Sigmoid colon (tissue), 7 donors: Measurements from ENCODE around the gene NUMA1. TPM values are rescaled to one million over a fixed set of nuclear protein-coding genes. Genes with fewer than 3 reads are reported as not detected.

Experiments
- DNase-seq: peaks from one replicate; pipeline ENCODE4 v3.0.0-alpha.2; 2019
- H3K27ac ChIP-seq, 4 donors: fragments of 200-600 bp; sonication (generic); one replicate each; pipeline ENCODE4 v1.5.1; 2016 to 2019; ENCODE audit warnings: mild to moderate bottlenecking in 1 of 4
- H3K27me3 ChIP-seq, 3 donors: fragments of 200-600 bp; sonication (generic); one replicate each; pipeline ENCODE4 v1.5.1; 2019; ENCODE audit warnings: mild to moderate bottlenecking in 1 of 3
- H3K36me3 ChIP-seq, 4 donors: fragments of 200-600 bp; sonication (generic); one replicate each; pipeline ENCODE4 v1.5.1; 2016 to 2019
- H3K4me1 ChIP-seq, 4 donors: fragments of 200-600 bp; sonication (generic); one replicate each; pipeline ENCODE4 v1.5.1; 2017 to 2019
- H3K4me3 ChIP-seq, 4 donors: fragments of 200-600 bp; sonication (generic); one replicate each; pipeline ENCODE4 v1.5.1; 2017 to 2019; ENCODE audit warnings: mild to moderate bottlenecking in 2 of 4, moderate library complexity in 1 of 4
- H3K9me3 ChIP-seq, 4 donors: fragments of 200-600 bp in 3 of 4; sonication (generic) in 3 of 4; one replicate each; pipeline versions ENCODE4 v1.5.1 to v1.6.1; 2013 to 2019
- CTCF ChIP-seq, 4 experiments: fragments of 450-650 bp in 3 of 4; fragments of 200-600 bp in 1 of 4; IDR thresholded peaks; one replicate each; pipeline ENCODE4 v1.5.1; 2016 to 2019; ENCODE audit warnings: antibody characterized with exemption in 4 of 4, mild to moderate bottlenecking in 3 of 4, moderate library complexity in 2 of 4
- EP300 ChIP-seq, 4 donors: sonication (generic); formaldehyde crosslinking; IDR thresholded peaks; one replicate each; pipeline ENCODE4 v1.6.1; 2017; ENCODE audit warnings: antibody characterized with exemption in 4 of 4
- POLR2A ChIP-seq, 2 donors: fragments of 450-650 bp; IDR thresholded peaks; one replicate each; pipeline ENCODE4 v1.6.1; 2016; ENCODE audit warnings: antibody characterized with exemption in 2 of 2, mild to moderate bottlenecking in 2 of 2, moderate library complexity in 2 of 2
- POLR2AphosphoS5 ChIP-seq, 4 donors: sonication (generic); formaldehyde crosslinking; IDR thresholded peaks; one replicate each; pipeline ENCODE4 v1.6.1; 2017; ENCODE audit warnings: antibody characterized with exemption in 4 of 4
- WGBS, 2 donors: extraction: QIAGEN DNeasy Blood & Tissue Kit; methylation state at CpG; one replicate each; pipeline ENCODE4 v1.1.7; 2013; 5-methylcytosine and 5-hydroxymethylcytosine counted together
- intact Hi-C: fragments of 100-400 bp; cut with DNase I; formaldehyde crosslinking; loops from one replicate; pipeline ENCODE4 v1.15.1; 2023
- polyA plus RNA-seq, 3 donors: library from polyadenylated mRNA; stranded (reverse); fragments of 200-250 nt; gene quantifications; one replicate each; pipeline ENCODE4 v1.2.3, GENCODE V29; 2013
- total RNA-seq, 4 donors: library from RNA; depleted of rRNA; stranded (reverse); fragments of >200 nt; gene quantifications; one replicate each; pipeline ENCODE4 v1.1.0, GENCODE V29; 2016
- donor health status: healthy with polysubstance abuse.
- donor health status: Bipolar disorder and iron deficiency.
- donor health status: healthy.

The NUMA1 gene
- total and polyA plus RNA-seq, 7 donors: 99.1 to 343 (median 249) TPM

GRCh38 chr11:72001834-72002591, 78.3 kb downstream of the NUMA1 start:
- intact Hi-C loops: no loop called here
- H3K4me1 ChIP-seq: peaks cover 0 to 46% (median 30%) of the 10 kb centered on the region in 4 donors
- no peaks in the 10 kb centered on the region for H3K9me3 ChIP-seq
- DNase-seq: no peak
- H3K27ac ChIP-seq: peak overlapping the region in 2 of 4 donors; percentile 78 to 80
- 65 to 73% methylated on average over 10 of the region's 10 CpGs for WGBS, 2 donors
- no peak overlapping the region for H3K4me3 ChIP-seq
- TF ChIP-seq EP300 (IDR thresholded peaks at IDR 0.05): no peak
- TF ChIP-seq POLR2A (IDR thresholded peaks at IDR 0.05): no peak
- peak in 2 of 4 donors; percentile 46 to 52 for TF ChIP-seq POLR2AphosphoS5 (IDR thresholded peaks at IDR 0.05)
- H3K36me3 ChIP-seq: peaks cover 44 to 53% (median 50%) of the 10 kb centered on the region in 4 donors
- no peaks in the 10 kb centered on the region for H3K27me3 ChIP-seq

GRCh38 chr11:72001285-72001684, 79.1 kb downstream of the NUMA1 start:
- Histone ChIP-seq H3K9me3 (no peaks in the 10 kb centered on the region), H3K27me3 (no peaks in the 10 kb centered on the region), H3K36me3 (peaks cover 37 to 46% (median 43%) of the 10 kb centered on the region in 4 donors), H3K4me3 (no peak overlapping the region), H3K4me1 (peaks cover 0 to 46% (median 30%) of the 10 kb centered on the region in 4 donors), H3K27ac (peak overlapping the region in 3 of 4 donors; percentile 59 to 80 (median 78))
- peak; percentile 64 for DNase-seq
- TF ChIP-seq POLR2AphosphoS5 (IDR thresholded peaks at IDR 0.05) (peak in 1 of 4 donors; percentile 5), EP300 (IDR thresholded peaks at IDR 0.05) (no peak)
- 82 to 89% methylated on average over 11 of the region's 11 CpGs for WGBS, 2 donors
- intact Hi-C loops: no loop called here

GRCh38 chr11:72000202-72000867, 80.0 kb downstream of the NUMA1 start:
- DNase-seq: peak; percentile 71
- H3K27ac ChIP-seq: peak overlapping the region; percentile 59 to 80 (median 75)
- H3K4me1 ChIP-seq: peaks cover 0 to 41% (median 30%) of the 10 kb centered on the region in 4 donors
- H3K36me3 ChIP-seq: peaks cover 28 to 36% (median 33%) of the 10 kb centered on the region in 4 donors
- H3K9me3 ChIP-seq: no peaks in the 10 kb centered on the region
- intact Hi-C loops: no loop called here
- TF ChIP-seq POLR2A (IDR thresholded peaks at IDR 0.05) (no peak), CTCF (IDR thresholded peaks at IDR 0.05) (no peak), POLR2AphosphoS5 (IDR thresholded peaks at IDR 0.05) (no peak)
- H3K27me3 ChIP-seq: no peaks in the 10 kb centered on the region
- H3K4me3 ChIP-seq: peak overlapping the region in 2 of 4 donors; percentile 30 to 32
- 91 to 93% methylated on average over 10 of the region's 10 CpGs for WGBS, 2 donors

GRCh38 chr11:71999798-72000197, 80.5 kb downstream of the NUMA1 start:
- TF ChIP-seq EP300 (IDR thresholded peaks at IDR 0.05) (no peak), POLR2A (IDR thresholded peaks at IDR 0.05) (no peak), POLR2AphosphoS5 (IDR thresholded peaks at IDR 0.05) (peak in 1 of 4 donors; percentile 6), CTCF (IDR thresholded peaks at IDR 0.05) (no peak)
- 74 to 77% methylated on average over 8 of the region's 8 CpGs for WGBS, 2 donors
- no peaks in the 10 kb centered on the region for H3K27me3 ChIP-seq
- H3K4me3 ChIP-seq: peak overlapping the region in 3 of 4 donors; percentile 9 to 32 (median 30)
- H3K27ac ChIP-seq: peak overlapping the region; percentile 59 to 80 (median 75)
- H3K36me3 ChIP-seq: peaks cover 22 to 31% (median 28%) of the 10 kb centered on the region in 4 donors
- H3K9me3 ChIP-seq: no peaks in the 10 kb centered on the region
- H3K4me1 ChIP-seq: peaks cover 0 to 40% (median 30%) of the 10 kb centered on the region in 4 donors
- peak; percentile 70 for DNase-seq
- intact Hi-C loops: no loop called here

DNA sequence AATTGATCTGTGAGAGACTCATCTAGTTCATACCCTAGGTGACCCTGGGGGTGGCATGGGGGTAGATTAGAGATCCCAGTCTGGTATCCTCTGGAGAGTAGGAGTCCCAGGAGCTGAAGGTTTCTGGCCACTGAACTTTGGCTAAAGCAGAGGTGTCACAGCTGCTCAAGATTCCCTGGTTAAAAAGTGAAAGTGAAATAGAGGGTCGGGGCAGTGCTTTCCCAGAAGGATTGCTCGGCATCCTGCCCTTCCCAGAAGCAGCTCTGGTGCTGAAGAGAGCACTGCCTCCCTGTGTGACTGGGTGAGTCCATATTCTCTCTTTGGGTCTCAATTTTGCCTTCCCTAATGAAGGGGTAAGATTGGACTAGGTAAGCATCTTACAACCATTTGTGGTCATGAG, 81.0 kb downstream of the NUMA1 start:
- Histone ChIP-seq H3K27ac (peak overlapping the region; percentile 59 to 80 (median 75)), H3K27me3 (no peaks in the 10 kb centered on the region), H3K4me3 (peak overlapping the region in 3 of 4 donors; percentile 9 to 32 (median 30)), H3K9me3 (no peaks in the 10 kb centered on the region), H3K36me3 (peaks cover 18 to 27% (median 24%) of the 10 kb centered on the region in 4 donors), H3K4me1 (peaks cover 0 to 40% (median 30%) of the 10 kb centered on the region in 4 donors)
- WGBS, 2 donors: 4 to 28% methylated on average over 2 of the region's 2 CpGs
- peak; percentile 80 for DNase-seq
- intact Hi-C loops: no loop called here
- TF ChIP-seq CTCF (IDR thresholded peaks at IDR 0.05) (no peak), POLR2A (IDR thresholded peaks at IDR 0.05) (no peak), EP300 (IDR thresholded peaks at IDR 0.05) (no peak), POLR2AphosphoS5 (IDR thresholded peaks at IDR 0.05) (peak in 2 of 4 donors; percentile 5 to 16)
